ENCODE measurements around the gene CRABP2. TPM values are rescaled to one million over a fixed set of nuclear protein-coding genes. Genes with fewer than 3 reads are reported as not detected.

Gene CRABP2
- total RNA-seq, 1 donor from 2014 or later: 370 TPM

DNA sequence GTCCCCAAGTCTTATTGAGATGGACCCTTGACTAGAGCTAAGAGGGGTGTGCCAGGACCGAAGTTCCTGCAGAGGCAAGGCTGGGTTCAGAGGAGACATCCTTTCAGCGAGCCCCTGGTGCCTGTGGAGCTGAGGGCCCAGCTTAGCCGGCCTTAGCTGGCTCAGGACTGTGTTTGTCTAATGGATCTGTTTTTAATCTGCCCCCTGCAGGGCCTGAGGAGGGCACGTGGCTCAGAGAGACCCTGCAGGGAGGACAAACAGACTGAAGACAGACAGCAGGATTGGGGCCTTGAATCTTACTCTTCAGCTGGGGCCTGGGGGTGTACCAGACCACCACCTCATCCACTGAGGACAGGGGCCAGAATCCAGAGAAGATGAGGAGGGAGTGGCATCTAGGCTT, 1.6 kb downstream of the CRABP2 start:
- Mint-ChIP-seq H3K4me3 (peak overlapping the region; percentile 93), H3K9me3 (no peaks in the 10 kb centered on the region), H3K4me1 (ENCODE audit: unreplicated experiment) (peaks cover 48% of the 10 kb centered on the region), H3K27ac (peak overlapping the region; percentile 80), H3K36me3 (peaks cover 17% of the 10 kb centered on the region), H3K27me3 (peaks cover 7% of the 10 kb centered on the region)
- no peak for DNase-seq (ENCODE audit: extremely low spot score, unreplicated experiment)
- TF ChIP-seq, protein P1, sequence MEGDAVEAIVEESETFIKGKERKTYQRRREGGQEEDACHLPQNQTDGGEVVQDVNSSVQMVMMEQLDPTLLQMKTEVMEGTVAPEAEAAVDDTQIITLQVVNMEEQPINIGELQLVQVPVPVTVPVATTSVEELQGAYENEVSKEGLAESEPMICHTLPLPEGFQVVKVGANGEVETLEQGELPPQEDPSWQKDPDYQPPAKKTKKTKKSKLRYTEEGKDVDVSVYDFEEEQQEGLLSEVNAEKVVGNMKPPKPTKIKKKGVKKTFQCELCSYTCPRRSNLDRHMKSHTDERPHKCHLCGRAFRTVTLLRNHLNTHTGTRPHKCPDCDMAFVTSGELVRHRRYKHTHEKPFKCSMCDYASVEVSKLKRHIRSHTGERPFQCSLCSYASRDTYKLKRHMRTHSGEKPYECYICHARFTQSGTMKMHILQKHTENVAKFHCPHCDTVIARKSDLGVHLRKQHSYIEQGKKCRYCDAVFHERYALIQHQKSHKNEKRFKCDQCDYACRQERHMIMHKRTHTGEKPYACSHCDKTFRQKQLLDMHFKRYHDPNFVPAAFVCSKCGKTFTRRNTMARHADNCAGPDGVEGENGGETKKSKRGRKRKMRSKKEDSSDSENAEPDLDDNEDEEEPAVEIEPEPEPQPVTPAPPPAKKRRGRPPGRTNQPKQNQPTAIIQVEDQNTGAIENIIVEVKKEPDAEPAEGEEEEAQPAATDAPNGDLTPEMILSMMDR (conservative IDR thresholded peaks at IDR 0.05): no peak

GRCh38 chr1:156703336-156703735, 2.0 kb downstream of the CRABP2 start:
- Mint-ChIP-seq H3K4me1 (ENCODE audit: unreplicated experiment) (peaks cover 45% of the 10 kb centered on the region), H3K4me3 (peak overlapping the region; percentile 93), H3K36me3 (peaks cover 19% of the 10 kb centered on the region), H3K9me3 (no peaks in the 10 kb centered on the region), H3K27ac (peak overlapping the region; percentile 80), H3K27me3 (peaks cover 7% of the 10 kb centered on the region)
- TF ChIP-seq, protein P1 (conservative IDR thresholded peaks at IDR 0.05): no peak
- DNase-seq (ENCODE audit: extremely low spot score, unreplicated experiment): no peak

- no peak for DNase-seq (ENCODE audit: extremely low spot score, unreplicated experiment)
- TF ChIP-seq, protein P1 (conservative IDR thresholded peaks at IDR 0.05): no peak
- Mint-ChIP-seq H3K4me1 (ENCODE audit: unreplicated experiment) (peaks cover 53% of the 10 kb centered on the region), H3K27me3 (peaks cover 7% of the 10 kb centered on the region), H3K27ac (no peak overlapping the region), H3K4me3 (peak overlapping the region; percentile 72), H3K36me3 (peaks cover 27% of the 10 kb centered on the region), H3K9me3 (no peaks in the 10 kb centered on the region)
Measured at GRCh38 chr1:156700736-156701531, 4.4 kb downstream of the CRABP2 start.

- H3K36me3 Mint-ChIP-seq: peaks cover 27% of the 10 kb centered on the region
- no peak for DNase-seq (ENCODE audit: extremely low spot score, unreplicated experiment)
- H3K4me1 Mint-ChIP-seq (ENCODE audit: unreplicated experiment): peaks cover 55% of the 10 kb centered on the region
- no peaks in the 10 kb centered on the region for H3K9me3 Mint-ChIP-seq
- H3K27me3 Mint-ChIP-seq: peaks cover under 1% of the 10 kb centered on the region
- peak overlapping the region; percentile 54 for H3K4me3 Mint-ChIP-seq
- no peak overlapping the region for H3K27ac Mint-ChIP-seq
- TF ChIP-seq, protein P1 (conservative IDR thresholded peaks at IDR 0.05): no peak
Measured at GRCh38 chr1:156698995-156699394, 6.4 kb downstream of the CRABP2 start.

DNA sequence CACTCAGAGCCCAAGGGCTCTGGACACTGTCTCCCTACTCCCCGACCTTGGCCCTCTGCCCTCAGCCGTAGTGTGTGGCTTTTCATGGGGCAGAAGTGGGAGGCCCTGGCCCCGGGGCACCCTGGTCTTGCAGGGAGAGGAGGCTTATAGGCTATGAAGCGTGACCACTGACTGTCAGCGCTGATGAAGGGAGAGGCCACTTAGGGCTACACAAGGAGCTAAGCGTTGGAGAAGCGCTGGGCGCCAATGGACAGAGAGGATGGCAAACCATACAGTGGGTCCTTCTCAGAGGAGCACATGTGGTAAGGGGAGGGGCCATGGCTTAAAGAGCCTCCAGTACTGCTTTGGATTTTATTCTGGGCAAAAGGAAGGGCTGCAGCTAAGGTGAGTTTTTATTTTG, 7.9 kb downstream of the CRABP2 start:
- no peak for DNase-seq (ENCODE audit: extremely low spot score, unreplicated experiment)
- Mint-ChIP-seq H3K36me3 (peaks cover 27% of the 10 kb centered on the region), H3K27me3 (no peaks in the 10 kb centered on the region), H3K9me3 (no peaks in the 10 kb centered on the region), H3K4me1 (ENCODE audit: unreplicated experiment) (peaks cover 58% of the 10 kb centered on the region), H3K4me3 (peak overlapping the region; percentile 47), H3K27ac (peak overlapping the region; percentile 74)
- TF ChIP-seq, protein P1 (conservative IDR thresholded peaks at IDR 0.05): no peak
